Measurements from ENCODE around the gene SDK2. TPM values are rescaled to one million over a fixed set of nuclear protein-coding genes. Genes with fewer than 3 reads are reported as not detected.

Gene SDK2
- total and polyA plus RNA-seq, 9 of the 15 experiments (the other 6 are each of a cell fraction or from before 2014, with no cell fraction given), result 0.04 TPM; not detected in 8

DNA sequence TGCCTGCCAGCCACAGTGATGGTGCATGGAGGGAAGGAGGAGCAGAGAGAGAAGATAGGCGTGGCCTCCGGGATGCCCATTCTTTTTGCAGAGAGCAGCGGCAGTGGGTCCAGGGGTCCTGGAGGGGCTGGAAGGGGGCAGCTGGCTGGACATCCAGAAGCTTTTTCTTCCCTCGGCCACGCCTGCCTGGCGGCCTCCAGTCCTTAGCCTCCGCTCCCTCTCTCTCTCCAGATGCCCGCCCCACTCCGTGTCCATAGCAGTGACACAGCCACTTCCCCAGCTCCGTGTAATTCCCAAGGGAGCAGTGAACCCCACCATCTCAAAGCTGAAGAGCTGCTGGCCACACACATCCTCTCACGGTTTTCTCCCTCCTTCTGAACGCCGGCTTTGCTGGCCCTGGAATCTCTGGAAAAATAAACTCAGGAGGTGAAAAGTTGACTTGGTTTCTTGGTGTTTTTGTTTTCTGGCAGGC, 306.2 kb downstream of the SDK2 start:
- H3K79me2 ChIP-seq (ENCODE audit: control insufficient read depth, insufficient read depth, low read length), result no peaks in the 10 kb centered on the region
- H3K9me3 ChIP-seq (replicated peaks; ENCODE audit: control insufficient read depth, insufficient read depth, low read depth, low read length), result no peaks in the 10 kb centered on the region
- no peak overlapping the region for H3K4me2 ChIP-seq (ENCODE audit: insufficient read depth, low read length)
- no peaks in the 10 kb centered on the region for H4K20me1 ChIP-seq (replicated peaks; ENCODE audit: control insufficient read depth, insufficient read depth, low read length)
- in situ Hi-C loops (cut with MboI) (no loop called here), intact Hi-C loops (cut with micrococcal nuclease) (no loop called here)
- ChIA-PET POLR2A (no interaction called here), CTCF (ENCODE audit: low intra/inter-chr PET ratio) (no interaction called here)
- H2AFZ ChIP-seq (ENCODE audit: low read depth, low read length), result no peak overlapping the region
- peaks cover 0 to 11% of the 10 kb centered on the region in 2 experiments; a peak in 2 of 5 replicates for H3K4me1 ChIP-seq (replicated peaks in 1 of 2; ENCODE audit: control insufficient read depth in 2 of 2, insufficient read depth in 2 of 2, low read length in 2 of 2)
- ATAC-seq, result no peak
- WGBS (ENCODE audit: insufficient coverage, low coverage, missing lambda C conversion rate), result 15% methylated on average over 13 of the region's 13 CpGs
- peaks cover 6 to 56% of the 10 kb centered on the region in 2 experiments; a peak in 4 of 5 replicates for H3K27me3 ChIP-seq (ENCODE audit: control insufficient read depth in 2 of 2, insufficient read depth in 2 of 2, low read length in 2 of 2)
- no peak for FAIRE-seq
- no peaks in the 10 kb centered on the region for H3K36me3 ChIP-seq (ENCODE audit: control insufficient read depth, insufficient read depth, low read length)
- H3K9ac ChIP-seq (ENCODE audit: insufficient read depth in 1 of 2, low read depth in 2 of 2, low read length in 2 of 2), result peak overlapping the region in 1 of 2 experiments; percentile 17; a peak in 1 of 4 replicates
- no TSS peak for BruUV-seq (replicated peaks)
- no peak overlapping the region for H3K4me3 ChIP-seq
- no peak for DNase-seq (ENCODE audit: extremely low read depth in 1 of 4, low spot score in 3 of 4)
- no peaks in the 10 kb centered on the region for H3K9me1 ChIP-seq (ENCODE audit: control insufficient read depth, insufficient read depth, low read length)
- H3K27ac ChIP-seq (ENCODE audit: extremely low read depth, low read depth, low read length), result no peak overlapping the region
- TF ChIP-seq, protein P1, sequence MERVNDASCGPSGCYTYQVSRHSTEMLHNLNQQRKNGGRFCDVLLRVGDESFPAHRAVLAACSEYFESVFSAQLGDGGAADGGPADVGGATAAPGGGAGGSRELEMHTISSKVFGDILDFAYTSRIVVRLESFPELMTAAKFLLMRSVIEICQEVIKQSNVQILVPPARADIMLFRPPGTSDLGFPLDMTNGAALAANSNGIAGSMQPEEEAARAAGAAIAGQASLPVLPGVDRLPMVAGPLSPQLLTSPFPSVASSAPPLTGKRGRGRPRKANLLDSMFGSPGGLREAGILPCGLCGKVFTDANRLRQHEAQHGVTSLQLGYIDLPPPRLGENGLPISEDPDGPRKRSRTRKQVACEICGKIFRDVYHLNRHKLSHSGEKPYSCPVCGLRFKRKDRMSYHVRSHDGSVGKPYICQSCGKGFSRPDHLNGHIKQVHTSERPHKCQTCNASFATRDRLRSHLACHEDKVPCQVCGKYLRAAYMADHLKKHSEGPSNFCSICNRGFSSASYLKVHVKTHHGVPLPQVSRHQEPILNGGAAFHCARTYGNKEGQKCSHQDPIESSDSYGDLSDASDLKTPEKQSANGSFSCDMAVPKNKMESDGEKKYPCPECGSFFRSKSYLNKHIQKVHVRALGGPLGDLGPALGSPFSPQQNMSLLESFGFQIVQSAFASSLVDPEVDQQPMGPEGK (CRISPR knock-in tag; IDR thresholded peaks at IDR 0.05; ENCODE audit: borderline replicate concordance), result no peak
- no peak for TF ChIP-seq RBBP5 (IDR thresholded peaks at IDR 0.05; ENCODE audit: borderline replicate concordance, insufficient read depth, low read length, poor library complexity, severe bottlenecking)
- TF ChIP-seq, protein P2, sequence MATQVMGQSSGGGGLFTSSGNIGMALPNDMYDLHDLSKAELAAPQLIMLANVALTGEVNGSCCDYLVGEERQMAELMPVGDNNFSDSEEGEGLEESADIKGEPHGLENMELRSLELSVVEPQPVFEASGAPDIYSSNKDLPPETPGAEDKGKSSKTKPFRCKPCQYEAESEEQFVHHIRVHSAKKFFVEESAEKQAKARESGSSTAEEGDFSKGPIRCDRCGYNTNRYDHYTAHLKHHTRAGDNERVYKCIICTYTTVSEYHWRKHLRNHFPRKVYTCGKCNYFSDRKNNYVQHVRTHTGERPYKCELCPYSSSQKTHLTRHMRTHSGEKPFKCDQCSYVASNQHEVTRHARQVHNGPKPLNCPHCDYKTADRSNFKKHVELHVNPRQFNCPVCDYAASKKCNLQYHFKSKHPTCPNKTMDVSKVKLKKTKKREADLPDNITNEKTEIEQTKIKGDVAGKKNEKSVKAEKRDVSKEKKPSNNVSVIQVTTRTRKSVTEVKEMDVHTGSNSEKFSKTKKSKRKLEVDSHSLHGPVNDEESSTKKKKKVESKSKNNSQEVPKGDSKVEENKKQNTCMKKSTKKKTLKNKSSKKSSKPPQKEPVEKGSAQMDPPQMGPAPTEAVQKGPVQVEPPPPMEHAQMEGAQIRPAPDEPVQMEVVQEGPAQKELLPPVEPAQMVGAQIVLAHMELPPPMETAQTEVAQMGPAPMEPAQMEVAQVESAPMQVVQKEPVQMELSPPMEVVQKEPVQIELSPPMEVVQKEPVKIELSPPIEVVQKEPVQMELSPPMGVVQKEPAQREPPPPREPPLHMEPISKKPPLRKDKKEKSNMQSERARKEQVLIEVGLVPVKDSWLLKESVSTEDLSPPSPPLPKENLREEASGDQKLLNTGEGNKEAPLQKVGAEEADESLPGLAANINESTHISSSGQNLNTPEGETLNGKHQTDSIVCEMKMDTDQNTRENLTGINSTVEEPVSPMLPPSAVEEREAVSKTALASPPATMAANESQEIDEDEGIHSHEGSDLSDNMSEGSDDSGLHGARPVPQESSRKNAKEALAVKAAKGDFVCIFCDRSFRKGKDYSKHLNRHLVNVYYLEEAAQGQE (IDR thresholded peaks at IDR 0.05; ENCODE audit: borderline replicate concordance), result no peak
- TF ChIP-seq, protein P2 (CRISPR knock-in tag; IDR thresholded peaks at IDR 0.05; ENCODE audit: low read depth), result no peak
- no peak for TF ChIP-seq KAT2B (IDR thresholded peaks at IDR 0.05; ENCODE audit: low read depth, low read length)
- TF ChIP-seq ZNF184 (CRISPR knock-in tag; IDR thresholded peaks at IDR 0.05), result no peak
- no peak for TF ChIP-seq PHB2 (IDR thresholded peaks at IDR 0.05; ENCODE audit: low read depth)
- TF ChIP-seq BCOR (IDR thresholded peaks at IDR 0.05), result no peak
- no peak for TF ChIP-seq POLR2B (IDR thresholded peaks at IDR 0.05; ENCODE audit: low read depth, partially characterized antibody)
- TF ChIP-seq SIRT6 (IDR thresholded peaks at IDR 0.05; ENCODE audit: low read depth, low read length), result no peak

Data from K562 (cell line).